HepG2 (cell line): ENCODE data around the gene CERT1. TPM values are rescaled to one million over a fixed set of nuclear protein-coding genes. Genes with fewer than 3 reads are reported as not detected.

Source experiments
- ATAC-seq: fragments of 200-7000 bp; cut with Tn5 transposase; 3 replicates; pipeline ENCODE4 v1.9.1; 2020; ENCODE audit warnings: mild to moderate bottlenecking, moderate library complexity
- BruUV-seq: library from RNA; stranded (reverse); fragments of 400-500 nt; replicated peaks from 2 replicates; lab custom pipeline; 2021; lab: Mats Ljungman, UMichigan
- CTCF ChIA-PET: fragments of 300-600 bp; formaldehyde crosslinking; extraction: SDS; loops from one replicate; lab custom pipeline; 2021; ENCODE audit warnings: low total read pairs, inconsistent platforms, low intra/inter-chr PET ratio; lab: Yijun Ruan, JAX
- POLR2A ChIA-PET: fragments of 350-600 bp; sonication (Branson Sonifier 250); formaldehyde crosslinking; loops from one replicate; lab custom pipeline; 2020; ENCODE audit warnings: antibody characterized with exemption, inconsistent platforms; lab: Yijun Ruan, JAX
- DNase-seq: peaks from one replicate; pipeline ENCODE4 v3.0.0-alpha.2; 2015; ENCODE audit warnings: low spot score
- FAIRE-seq: peaks from 3 replicates; lab custom pipeline; 2011; peaks lifted over from hg19 to GRCh38; lab: Jason Lieb, UNC
- H2AFZ ChIP-seq: one replicate; pipeline ENCODE4 v1.6.1; 2011; ENCODE audit warnings: low read length, inconsistent platforms
- H3K27ac ChIP-seq: fragments of 300-600 bp; 3 replicates; pipeline ENCODE4 v1.8.0; 2011; ENCODE audit warnings: mixed run types, mild to moderate bottlenecking, mixed read lengths, low read length, inconsistent platforms; ENCODE audit not compliant: insufficient read depth; ENCODE audit errors: extremely low read length
- H3K27me3 ChIP-seq, 2 experiments: fragments of 200-600 bp in 1 of 2; 2 replicates in 1 of 2; 3 replicates in 1 of 2; pipeline versions ENCODE4 v1.6.0 to v1.8.0; 2011; ENCODE audit warnings: low read length in 2 of 2, mild to moderate bottlenecking in 2 of 2, moderate library complexity in 2 of 2, inconsistent platforms in 1 of 2; ENCODE audit not compliant: insufficient read depth in 2 of 2, control insufficient read depth in 1 of 2
- H3K36me3 ChIP-seq, 2 experiments: fragments of 200-600 bp in 1 of 2; replicated peaks in 1 of 2; 2 replicates in 1 of 2; 3 replicates in 1 of 2; pipeline versions ENCODE4 v1.5.1 to v1.8.0; 2011; ENCODE audit warnings: low read length in 2 of 2, inconsistent platforms in 1 of 2; ENCODE audit not compliant: insufficient read depth in 2 of 2, control insufficient read depth in 1 of 2
- H3K4me1 ChIP-seq: 2 replicates; pipeline ENCODE4 v1.5.1; 2012; ENCODE audit warnings: low read length, inconsistent platforms; ENCODE audit not compliant: insufficient read depth
- H3K4me2 ChIP-seq: 2 replicates; pipeline ENCODE4 v1.6.0; 2011; ENCODE audit warnings: low read depth, low read length, inconsistent platforms
- H3K4me3 ChIP-seq, 3 experiments: fragments of 200-600 bp in 1 of 3; sonication (generic), shearing (Covaris generic) in 1 of 3; replicated peaks in 1 of 3; 2 replicates each; pipeline ENCODE4 v1.5.1; 2011 to 2016; ENCODE audit warnings: low read length in 3 of 3, inconsistent platforms in 2 of 3, low read depth in 2 of 3, mild to moderate bottlenecking in 2 of 3, control low read depth in 1 of 3, mixed read lengths in 1 of 3; ENCODE audit not compliant: insufficient read depth in 1 of 3
- H3K79me2 ChIP-seq: one replicate; pipeline ENCODE4 v1.6.1; 2011; ENCODE audit warnings: low read length, inconsistent platforms; ENCODE audit not compliant: insufficient read depth
- H3K9ac ChIP-seq: 2 replicates; pipeline ENCODE4 v1.6.0; 2011; ENCODE audit warnings: mild to moderate bottlenecking, low read depth, low read length, inconsistent platforms; ENCODE audit not compliant: insufficient read depth
- H3K9me3 ChIP-seq: 2 replicates; pipeline ENCODE4 v1.5.1; 2012; ENCODE audit warnings: mild to moderate bottlenecking, low read length
- H4K20me1 ChIP-seq: 2 replicates; pipeline ENCODE4 v1.6.0; 2011; ENCODE audit warnings: inconsistent platforms, mild to moderate bottlenecking, low read length, moderate library complexity; ENCODE audit not compliant: insufficient read depth
- MAFF ChIP-seq: IDR thresholded peaks from 2 replicates; pipeline ENCODE4 v1.6.1; 2011; ENCODE audit warnings: low read depth, low read length, improper control_type of control experiment
- MAFK ChIP-seq, 2 experiments: IDR thresholded peaks in 1 of 2; conservative IDR thresholded peaks in 1 of 2; 2 replicates each; pipeline ENCODE4 v1.6.1; 2011; ENCODE audit warnings: improper control_type of control experiment in 2 of 2, low read length in 2 of 2
- SAFB2 ChIP-seq: sonication (generic); formaldehyde crosslinking; IDR thresholded peaks from 2 replicates; pipeline ENCODE4 v1.5.1; 2020; ENCODE audit warnings: missing genetic modification reagents, low read depth, mild to moderate bottlenecking, borderline replicate concordance
- ZNF543 ChIP-seq: sonication (generic); formaldehyde crosslinking; IDR thresholded peaks from 2 replicates; pipeline ENCODE4 v1.4.0; 2020; ENCODE audit warnings: mild to moderate bottlenecking, missing genetic modification reagents
- ZNF614 ChIP-seq: IDR thresholded peaks from 2 replicates; pipeline ENCODE4 v1.6.1; 2018; ENCODE audit warnings: missing biosample characterization, missing genetic modification reagents, inconsistent platforms, borderline replicate concordance
- ZNF746 ChIP-seq: sonication (generic); formaldehyde crosslinking; IDR thresholded peaks from 2 replicates; pipeline ENCODE4 v1.8.0; 2022; ENCODE audit warnings: mild to moderate bottlenecking, missing genetic modification reagents
- WGBS: methylation state at CpG from one replicate; pipeline ENCODE4 v1.1.6; 2017; ENCODE audit warnings: low lambda C conversion rate; 5-methylcytosine and 5-hydroxymethylcytosine counted together
- in situ Hi-C: cut with HindIII; loops from 2 replicates; pipeline ENCODE4 v1.10.0; 2017; ENCODE audit warnings: low pct_unique_long_range_greater_than_20kb; ENCODE audit not compliant: extremely low pct_ligation_motif_present
- intact Hi-C: fragments of 100-400 bp; cut with micrococcal nuclease; formaldehyde crosslinking; loops from one replicate; pipeline ENCODE4 v1.10.0; 2022; ENCODE audit not compliant: unreplicated experiment
- polyA plus RNA-seq, 8 experiments: library from polyadenylated mRNA; depleted of rRNA in 3 of 8; stranded (reverse) in 7 of 8; unstranded in 1 of 8; fragments of >200 nt; fragmentation: Illumina TruSeq in 4 of 8; extraction: Trizol in 4 of 8; gene quantifications; 2 replicates each; pipeline versions ENCODE4 v1.2.1 to v1.2.3, GENCODE V29; 2011 to 2016; ENCODE audit warnings: low read depth in 4 of 8, missing spikeins in 1 of 8, mixed read lengths in 1 of 8; ENCODE audit not compliant: insufficient read depth in 1 of 8
- total RNA-seq, 5 experiments: library from RNA; depleted of rRNA; stranded (reverse); fragments of >200 nt; fragmentation: Illumina TruSeq; extraction: Trizol; gene quantifications; 2 replicates each; pipeline ENCODE4 v1.2.3, GENCODE V29; 2016; ENCODE audit warnings: low read depth in 1 of 5

Gene CERT1
- total and polyA plus RNA-seq, 2 of the 13 experiments (the other 11 are each of a cell fraction or from before 2014, with no cell fraction given), result 8.2 to 12.7 TPM

GRCh38 chr5:75433814-75434506 is 77.5 kb downstream of the CERT1 start (continued):
- TF ChIP-seq SAFB2 (no peak), ZNF614 (CRISPR knock-in tag) (no peak), ZNF543 (CRISPR knock-in tag) (no peak)

GRCh38 chr5:75414241-75414640 is 97.2 kb downstream of the CERT1 start:
- Histone ChIP-seq H3K9ac (no peak overlapping the region), H4K20me1 (no peaks in the 10 kb centered on the region), H3K27ac (no peak overlapping the region), H3K36me3 (peaks cover 0 to 17% of the 10 kb centered on the region in 2 experiments; a peak in 4 of 5 replicates), H3K79me2 (no peaks in the 10 kb centered on the region), H3K4me1 (no peaks in the 10 kb centered on the region), H2AFZ (no peak overlapping the region), H3K4me2 (no peak overlapping the region), H3K9me3 (no peaks in the 10 kb centered on the region), H3K4me3 (no peak overlapping the region), H3K27me3 (no peaks in the 10 kb centered on the region)
- ATAC-seq (no peak), DNase-seq (no peak), FAIRE-seq (no peak)
- WGBS, result 77% methylated on average over 1 of the region's 1 CpG
- ChIA-PET POLR2A (no interaction called here), CTCF (no interaction called here)
- in situ Hi-C loops (no loop called here), intact Hi-C loops (no loop called here)
- TF ChIP-seq MAFF (0 out of 2 replicates have a peak, but pooled peaks have one; percentile 4), MAFK (conservative IDR thresholded peaks at IDR 0.05 in 1 of 2, IDR thresholded peaks at IDR 0.05 in 1 of 2; ENCODE audit: low read length in 2 of 2) (peak in 1 of 2 experiments; percentile 62; a peak in 2 of 4 replicates), ZNF746 (no peak)
- BruUV-seq, result no TSS peak
